NOMO-1 treated with DMSO at 0.1 percent for 48 hours (cell line): ENCODE results near the gene BBS7.
A peak's percentile ranks its signal among the peaks of the same experiment; 100 is the strongest.

ENCODE experiments used
- DNase-seq: peaks from one replicate; lab custom pipeline; 2025; ENCODE audit not compliant: unreplicated experiment; lab: John Stamatoyannopoulos, UW

Gene BBS7

DNA sequence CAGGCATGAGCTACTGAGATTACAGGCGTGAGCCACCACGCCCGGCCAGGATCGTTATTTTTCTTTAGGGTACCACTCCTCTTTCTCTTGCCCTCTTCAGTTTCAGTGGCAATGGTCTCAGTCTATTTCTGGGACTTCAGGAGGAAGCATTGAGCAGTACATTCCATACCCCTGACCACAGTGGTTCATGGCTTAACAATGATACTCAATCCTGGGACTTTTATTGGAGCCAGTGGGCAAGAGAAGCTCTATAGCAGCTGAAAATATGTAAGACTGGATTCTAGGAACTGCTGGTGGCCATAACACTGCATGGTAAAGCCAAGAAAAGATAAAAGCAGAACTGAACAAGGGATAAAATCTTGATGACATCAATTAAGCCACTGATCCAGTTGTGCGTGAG lies 40.8 kb downstream of the BBS7 start:
- no peak for DNase-seq

GRCh38 chr4:121827853-121828252 lies 42.4 kb downstream of the BBS7 start:
- DNase-seq: no peak

DNA sequence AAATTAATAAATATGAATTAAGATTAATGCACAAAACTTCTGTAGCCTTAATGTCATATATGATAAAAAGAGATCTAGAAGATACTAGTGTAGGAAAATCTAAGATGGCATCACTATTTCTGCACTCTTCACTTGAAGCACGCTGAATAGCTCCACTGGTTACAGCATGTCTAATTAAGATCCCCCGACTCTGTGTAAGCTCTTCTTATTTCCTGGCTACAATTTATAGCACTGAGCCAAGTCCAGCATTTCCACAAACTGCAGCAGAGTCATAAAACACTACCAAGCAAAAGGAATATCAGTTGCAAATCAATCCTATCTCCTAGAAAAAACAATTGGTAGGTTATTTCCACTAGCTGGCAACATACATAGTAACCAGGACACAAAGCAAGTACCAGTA lies 45.3 kb downstream of the BBS7 start:
- no peak for DNase-seq

DNA sequence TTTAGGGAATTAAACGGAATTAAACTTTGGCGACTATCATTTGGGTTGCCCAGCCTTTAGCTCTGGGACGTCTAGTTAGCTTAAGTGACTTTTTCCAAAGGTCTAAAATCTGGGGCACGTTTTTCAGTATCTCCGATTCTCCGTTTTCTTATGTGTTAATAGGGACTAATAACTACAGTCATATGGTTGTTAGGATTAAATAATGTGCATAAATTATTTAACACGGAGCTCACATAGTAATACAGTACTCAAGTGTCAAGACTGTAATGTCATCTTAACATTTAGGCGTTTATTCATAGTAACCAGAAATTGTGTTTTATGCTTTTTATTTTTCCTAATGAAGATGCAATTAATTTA lies 46.1 kb downstream of the BBS7 start:
- no peak for DNase-seq

GRCh38 chr4:121823505-121824170 lies 46.6 kb downstream of the BBS7 start, which contains the start of gene CCNA2:
Gene CCNA2 (minus strand): TSS chr4:121823883. CDS start chr4:121823628, 255 bp downstream.
- DNase-seq: peak; percentile 96

DNA sequence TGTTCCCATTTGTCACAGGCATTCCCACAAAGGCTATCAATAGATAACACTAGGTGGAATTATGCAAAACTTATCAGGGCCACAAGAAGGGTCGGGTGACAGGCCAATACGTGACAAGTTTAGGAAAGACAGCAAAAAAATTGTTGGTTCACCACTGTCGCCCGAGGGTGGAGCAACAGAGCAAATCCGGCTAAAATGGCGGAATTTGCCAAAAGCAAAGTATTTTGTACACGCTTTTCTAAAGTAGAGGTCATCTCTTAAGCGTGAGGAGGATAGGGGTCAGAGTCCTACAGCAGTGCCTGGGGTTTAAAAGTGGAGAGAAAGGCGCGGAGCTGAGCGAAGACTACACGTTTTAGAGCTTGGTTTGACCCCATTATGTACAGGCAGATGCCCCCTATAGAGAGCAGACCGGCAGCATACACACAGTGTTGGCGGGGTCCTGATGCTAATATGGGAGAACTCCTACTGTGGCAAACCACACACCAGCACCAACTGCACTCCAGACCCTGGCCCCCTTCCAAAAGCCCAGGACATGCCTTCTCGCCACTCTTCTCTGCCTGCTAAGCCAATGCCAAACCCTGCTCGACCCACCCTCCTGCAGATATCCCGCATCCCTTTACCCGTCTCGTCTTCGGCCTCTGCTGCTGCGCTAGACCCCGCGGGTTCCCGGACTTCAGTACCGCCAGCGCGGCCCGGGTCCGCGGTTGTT lies 47.3 kb downstream of the BBS7 start:
- DNase-seq: peak; percentile 50

DNA sequence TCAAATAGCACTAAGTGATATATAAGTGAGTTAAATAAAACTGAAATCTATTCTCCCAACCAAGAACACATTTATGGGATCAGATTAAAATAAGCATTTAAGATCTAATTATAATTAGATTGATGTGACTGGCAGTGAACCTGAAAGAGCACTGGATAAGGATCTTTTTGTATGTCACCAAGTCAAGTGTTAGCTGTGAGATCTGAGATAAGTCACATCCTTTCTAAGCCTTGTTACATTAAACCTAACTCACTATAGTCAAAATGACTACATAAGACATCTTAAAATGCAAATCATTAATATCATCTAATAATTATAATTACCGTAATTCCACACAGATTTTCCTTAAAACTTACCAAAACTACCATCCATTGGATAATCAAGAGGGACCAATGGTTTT lies 48.2 kb downstream of the BBS7 start:
- DNase-seq: no peak

GRCh38 chr4:121819216-121819965 lies 50.9 kb downstream of the BBS7 start:
- no peak for DNase-seq

DNA sequence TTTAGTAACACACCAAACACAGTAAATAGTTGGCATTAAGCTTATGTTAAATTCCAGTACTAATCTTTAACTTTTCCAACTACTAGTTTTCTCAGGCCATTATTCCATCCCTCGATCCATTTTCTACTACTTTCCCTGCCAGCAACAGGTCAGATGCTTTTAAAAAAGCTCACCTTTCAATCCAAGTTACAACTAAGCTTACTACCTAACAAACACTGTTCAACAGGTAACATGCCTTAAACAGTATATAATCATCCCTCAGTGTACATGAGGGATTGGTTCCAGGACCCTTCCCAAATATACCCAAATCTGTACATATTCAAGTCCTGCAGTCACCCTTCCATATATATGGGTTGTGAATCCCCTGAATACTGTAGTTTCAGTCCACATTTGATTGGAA lies 52.1 kb downstream of the BBS7 start:
- no peak for DNase-seq

GRCh38 chr4:121817701-121818100 lies 52.6 kb downstream of the BBS7 start:
- DNase-seq: no peak

GRCh38 chr4:121817006-121817405 lies 53.3 kb downstream of the BBS7 start:
- no peak for DNase-seq

GRCh38 chr4:121814756-121815155 lies 55.5 kb downstream of the BBS7 start:
- DNase-seq: no peak

DNA sequence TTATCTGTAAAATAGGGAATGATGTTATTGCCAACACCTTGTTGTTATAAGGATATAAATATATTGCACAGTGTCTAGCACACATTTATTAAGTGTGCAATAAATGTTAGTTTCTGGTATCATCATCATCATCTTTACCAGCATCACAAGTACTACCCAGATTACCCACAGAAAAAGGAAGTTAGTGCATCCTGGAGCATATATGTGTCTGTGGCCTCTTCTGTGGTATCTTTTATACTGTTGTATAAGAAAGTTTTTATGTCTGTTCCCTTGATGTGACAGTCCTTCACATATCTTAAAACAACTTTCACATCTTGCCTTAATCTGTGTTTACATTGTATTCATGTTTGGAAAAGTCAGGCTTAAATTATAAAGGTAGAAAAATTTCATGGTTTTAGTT lies 59.2 kb downstream of the BBS7 start:
- no peak for DNase-seq

DNA sequence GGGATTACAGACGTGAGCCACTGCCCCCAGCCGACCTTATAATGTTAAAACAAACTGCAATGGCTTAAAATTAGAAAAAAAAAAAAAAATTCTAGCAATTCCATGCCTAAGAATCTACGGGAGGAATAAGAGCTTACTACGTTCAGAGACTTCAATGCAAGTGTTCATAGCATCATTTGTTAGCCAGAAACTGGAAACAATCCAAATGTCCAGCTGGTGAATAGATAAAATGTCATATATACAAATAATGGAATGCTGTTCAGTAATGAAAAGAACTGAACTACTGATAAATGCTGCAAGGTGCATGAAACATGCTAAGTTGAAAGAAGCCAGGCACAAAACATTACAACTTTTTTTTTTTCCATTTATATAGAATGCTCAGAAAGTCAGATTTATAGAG lies 63.9 kb downstream of the BBS7 start:
- DNase-seq: no peak

DNA sequence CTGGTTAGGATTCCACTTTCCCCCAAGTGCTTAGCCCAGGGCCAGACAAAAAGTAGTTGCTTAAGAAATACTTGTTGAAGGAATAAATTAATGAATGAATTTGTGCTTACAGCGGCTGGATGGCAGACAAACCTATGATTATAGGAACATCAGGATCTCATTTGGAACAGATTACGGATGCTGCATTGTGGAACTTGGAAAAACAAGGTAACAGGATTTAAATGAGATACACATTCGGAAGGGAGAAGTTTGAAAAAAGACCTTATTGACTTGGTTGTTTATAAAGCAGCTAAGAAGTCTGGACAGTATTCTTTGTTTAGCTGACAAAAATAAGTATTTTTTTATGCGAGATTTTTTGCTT lies 68.6 kb downstream of the BBS7 start:
- DNase-seq: no peak

DNA sequence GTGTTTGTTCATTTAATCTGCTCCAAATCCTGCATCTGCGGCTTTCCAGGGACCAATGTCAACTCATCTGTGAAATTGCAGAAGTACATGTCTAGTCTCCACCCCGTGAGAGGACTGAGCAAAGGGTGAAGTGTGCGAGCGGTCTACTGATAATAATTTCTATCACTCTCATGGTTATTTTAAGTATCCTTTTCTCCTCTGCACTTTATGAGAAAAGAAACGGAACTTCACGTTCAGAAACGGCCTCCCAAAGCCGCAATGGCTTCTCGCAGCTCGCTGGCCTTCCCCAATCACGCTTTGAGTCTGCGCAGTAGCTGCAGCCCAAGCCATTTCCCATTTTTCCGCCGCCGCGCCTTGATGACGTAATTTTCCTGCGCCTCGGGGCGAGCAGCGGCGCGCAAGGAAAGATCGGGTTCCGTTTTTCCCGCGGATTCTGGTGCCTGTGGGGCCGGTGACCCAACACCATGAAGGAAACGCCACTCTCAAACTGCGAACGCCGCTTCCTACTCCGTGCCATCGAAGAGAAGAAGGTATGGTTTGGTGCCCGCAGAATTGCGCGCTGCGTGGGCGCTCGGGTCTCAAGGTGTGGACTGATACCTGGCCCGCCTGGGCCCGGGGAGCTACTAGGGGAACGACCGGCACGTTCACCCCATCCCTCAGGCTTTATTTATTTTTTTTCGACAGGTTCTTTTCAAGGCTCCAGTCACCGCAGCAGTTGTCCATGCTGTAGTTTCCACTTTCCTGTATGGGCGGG lies 69.1 kb downstream of the BBS7 start, which contains the start of gene EXOSC9:
TSS of gene EXOSC9 (plus strand) at position 363 of the 754 bp plus-strand sequence. CDS start at position 465, 102 bp downstream.
- DNase-seq: peak; percentile 80

DNA sequence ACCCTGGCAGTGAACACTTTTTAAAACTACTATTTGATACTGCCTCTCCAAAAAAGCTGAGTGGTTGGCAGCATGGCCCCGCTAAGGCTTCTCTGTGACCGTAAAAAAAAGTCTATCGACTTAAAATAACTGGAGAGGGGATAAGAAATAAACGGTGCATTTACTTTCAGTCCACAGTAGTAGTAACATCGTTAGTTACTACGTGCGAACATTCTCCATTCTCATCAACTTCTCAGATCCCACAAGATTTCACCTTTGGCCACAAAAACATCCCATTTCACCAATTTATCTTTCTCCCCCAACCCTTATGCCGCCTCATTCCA lies 69.7 kb downstream of the BBS7 start:
- DNase-seq: no peak

DNA sequence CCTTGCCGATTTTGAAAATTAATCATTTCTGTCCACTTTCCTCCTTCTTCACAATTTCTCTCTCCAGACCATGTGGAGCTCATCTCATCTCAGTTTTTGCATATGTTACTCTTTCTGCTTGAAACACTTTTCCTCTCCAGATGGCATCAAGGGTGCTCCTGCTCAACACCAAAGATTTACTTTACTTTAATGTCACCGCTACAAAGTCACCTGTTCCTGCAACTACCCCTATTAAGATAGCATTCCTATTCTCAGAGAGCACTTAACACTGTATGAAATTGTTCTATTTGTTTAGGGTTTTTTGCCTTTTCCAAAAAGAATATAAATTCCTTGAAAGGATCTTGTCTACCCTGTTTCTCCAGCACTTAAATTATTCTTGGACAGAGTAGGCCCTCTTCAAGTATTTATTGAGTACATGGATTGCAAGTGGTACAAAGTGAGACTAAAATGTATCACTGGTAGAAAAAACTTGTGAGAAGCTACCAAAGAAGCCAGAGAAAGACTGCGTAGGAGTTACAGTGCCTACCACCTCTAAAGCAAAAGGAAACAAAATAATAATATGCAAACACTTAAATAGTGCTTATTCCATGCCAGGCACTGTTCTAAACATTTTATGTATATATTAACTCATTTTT lies 70.3 kb downstream of the BBS7 start:
- DNase-seq: no peak

GRCh38 chr4:121799208-121799823 lies 71.0 kb downstream of the BBS7 start:
- peak; percentile 20 for DNase-seq

DNA sequence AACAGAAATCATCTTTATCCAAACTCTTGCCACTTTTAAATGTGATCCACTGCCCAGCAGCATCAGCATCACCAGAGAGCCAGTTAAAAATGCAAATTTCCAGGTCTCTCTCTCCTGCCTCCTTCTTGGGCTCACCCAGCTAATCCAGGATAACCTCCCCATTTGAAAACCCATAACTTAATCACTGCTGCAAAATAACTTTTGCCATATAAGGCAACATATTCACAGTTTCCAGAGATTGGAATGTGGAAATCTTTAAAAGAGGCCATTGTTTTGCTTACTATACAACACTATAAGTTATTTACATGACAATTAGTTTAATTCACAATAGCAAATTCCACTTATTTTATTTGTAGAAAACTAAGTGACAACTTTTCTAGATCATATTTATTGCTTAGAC lies 74.0 kb downstream of the BBS7 start:
- DNase-seq: no peak
